DMS79 treated with DMSO at 0.1 percent for 48 hours (cell line): ENCODE measurements around the gene ANKRD13D.
A peak's percentile ranks its signal among the peaks of the same experiment; 100 is the strongest.
"Not testable (repeated sequence)": the region's sequence is repeated elsewhere in the genome, so short reads cannot be mapped to it uniquely, and the experiment has no call there.

Source experiments
- DNase-seq: peaks from one replicate; lab custom pipeline; 2025; lab: John Stamatoyannopoulos, UW

The ANKRD13D gene

GRCh38 chr11:67317205-67317887 lies 28.2 kb downstream of the ANKRD13D start:
- peak; percentile 94 for DNase-seq

- DNase-seq = peak; percentile 32
These were observed 28.9 kb downstream of the ANKRD13D start for GRCh38 chr11:67317888-67318555.

- DNase-seq = not testable (repeated sequence)
These were observed 29.8 kb downstream of the ANKRD13D start for GRCh38 chr11:67318876-67319275.

- DNase-seq = no peak
These were observed 30.9 kb downstream of the ANKRD13D start for GRCh38 chr11:67320011-67320410.

- DNase-seq = no peak
These were observed 31.6 kb downstream of the ANKRD13D start for GRCh38 chr11:67320691-67321090.

- no peak for DNase-seq
These were observed 32.3 kb downstream of the ANKRD13D start for GRCh38 chr11:67321313-67321871.

GRCh38 chr11:67322049-67322448 lies 32.9 kb downstream of the ANKRD13D start:
- DNase-seq = no peak

GRCh38 chr11:67323526-67323925 lies 34.4 kb downstream of the ANKRD13D start:
- DNase-seq = no peak

- no peak for DNase-seq
These were observed 43.1 kb downstream of the ANKRD13D start for GRCh38 chr11:67332081-67332691.

GRCh38 chr11:67337257-67337656 lies 48.2 kb downstream of the ANKRD13D start:
- DNase-seq = no peak

- DNase-seq = no peak
These were observed 55.2 kb downstream of the ANKRD13D start for GRCh38 chr11:67344264-67344663.

- no peak for DNase-seq
These were observed 56.3 kb downstream of the ANKRD13D start for GRCh38 chr11:67345247-67345919.

- no peak for DNase-seq
These were observed 57.1 kb downstream of the ANKRD13D start for GRCh38 chr11:67345920-67346819.

- DNase-seq = no peak
These were observed 59.1 kb downstream of the ANKRD13D start for GRCh38 chr11:67347964-67348749.

GRCh38 chr11:67349036-67349435 lies 59.9 kb downstream of the ANKRD13D start:
- no peak for DNase-seq

GRCh38 chr11:67349457-67349856 lies 60.4 kb downstream of the ANKRD13D start:
- no peak for DNase-seq

- no peak for DNase-seq
These were observed 60.9 kb downstream of the ANKRD13D start for GRCh38 chr11:67349928-67350465.

GRCh38 chr11:67351275-67352005 lies 62.3 kb downstream of the ANKRD13D start:
- peak; percentile 81 for DNase-seq
